Liver (tissue), 3 donors: ENCODE data around the gene ARHGAP10.

Experiments used
- EGR1 ChIP-seq, 2 donors: IDR thresholded peaks; 2 replicates each; pipeline ENCODE4 v1.6.1; 2016 to 2018; ENCODE audit warnings: antibody characterized with exemption in 2 of 2, low read depth in 2 of 2
- GABPA ChIP-seq, 2 donors: IDR thresholded peaks in 1 of 2; conservative IDR thresholded peaks in 1 of 2; 2 replicates each; pipeline ENCODE4 v1.6.1; 2016; ENCODE audit warnings: antibody characterized with exemption in 2 of 2, mild to moderate bottlenecking in 1 of 2, moderate library complexity in 1 of 2
- HNF4A ChIP-seq, 2 donors: conservative IDR thresholded peaks; 2 replicates each; pipeline ENCODE4 v1.6.1; 2016; ENCODE audit warnings: antibody characterized with exemption in 2 of 2, mild to moderate bottlenecking in 2 of 2
- JUND ChIP-seq, 2 donors: IDR thresholded peaks; 2 replicates each; pipeline ENCODE4 v1.6.1; 2016; ENCODE audit warnings: antibody characterized with exemption in 2 of 2
- RAD21 ChIP-seq, 2 donors: IDR thresholded peaks; 2 replicates each; pipeline ENCODE4 v1.6.1; 2016; ENCODE audit warnings: antibody characterized with exemption in 2 of 2, mild to moderate bottlenecking in 2 of 2
- TAF1 ChIP-seq: conservative IDR thresholded peaks from 2 replicates; pipeline ENCODE4 v1.6.1; 2016; ENCODE audit warnings: antibody characterized with exemption, mild to moderate bottlenecking
- YY1 ChIP-seq: IDR thresholded peaks from 2 replicates; pipeline ENCODE4 v1.6.1; 2016; ENCODE audit warnings: antibody characterized with exemption, mild to moderate bottlenecking
- TF ChIP-seq, protein P1 (sequence below): IDR thresholded peaks from 2 replicates; pipeline ENCODE4 v1.6.1; 2016; ENCODE audit warnings: antibody characterized with exemption
- TF ChIP-seq, protein P2 (sequence below): fragments of 150-350 bp; IDR thresholded peaks from 2 replicates; pipeline ENCODE4 v1.5.1; 2017; ENCODE audit warnings: improper control_type of control experiment, low read depth, low read length; ENCODE audit not compliant: missing input control
- TF ChIP-seq, protein P3 (sequence below): IDR thresholded peaks from 2 replicates; pipeline ENCODE4 v1.6.1; 2016; ENCODE audit warnings: antibody characterized with exemption, mild to moderate bottlenecking
- TF ChIP-seq, protein P4 (sequence below): IDR thresholded peaks from 2 replicates; pipeline ENCODE4 v1.6.1; 2016; ENCODE audit warnings: antibody characterized with exemption
- donor health status: healthy.
- donor health status: healthy.

DNA sequence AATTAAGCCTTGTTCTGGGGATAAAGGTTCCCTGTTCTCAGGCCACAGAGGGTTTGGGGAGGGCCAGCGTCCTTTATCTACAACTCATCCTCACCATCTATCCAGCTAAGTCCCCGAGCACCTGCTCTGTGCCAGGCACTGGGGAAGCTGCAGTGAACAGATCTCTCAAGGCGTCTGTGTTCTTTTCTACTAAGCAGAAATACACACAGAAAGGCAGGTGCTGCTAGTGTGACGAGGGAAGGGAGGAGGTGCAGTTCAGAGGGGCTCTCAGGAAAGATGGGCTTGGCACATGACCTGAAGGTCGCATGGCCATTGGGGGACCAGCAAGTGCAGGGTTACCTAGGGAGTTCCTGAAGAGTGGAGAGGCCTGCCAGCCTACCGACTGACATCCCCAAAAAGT is 358.1 kb downstream of the ARHGAP10 start:
- TF ChIP-seq, protein P1, sequence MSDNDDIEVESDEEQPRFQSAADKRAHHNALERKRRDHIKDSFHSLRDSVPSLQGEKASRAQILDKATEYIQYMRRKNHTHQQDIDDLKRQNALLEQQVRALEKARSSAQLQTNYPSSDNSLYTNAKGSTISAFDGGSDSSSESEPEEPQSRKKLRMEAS = no peak
- TF ChIP-seq, protein P2, sequence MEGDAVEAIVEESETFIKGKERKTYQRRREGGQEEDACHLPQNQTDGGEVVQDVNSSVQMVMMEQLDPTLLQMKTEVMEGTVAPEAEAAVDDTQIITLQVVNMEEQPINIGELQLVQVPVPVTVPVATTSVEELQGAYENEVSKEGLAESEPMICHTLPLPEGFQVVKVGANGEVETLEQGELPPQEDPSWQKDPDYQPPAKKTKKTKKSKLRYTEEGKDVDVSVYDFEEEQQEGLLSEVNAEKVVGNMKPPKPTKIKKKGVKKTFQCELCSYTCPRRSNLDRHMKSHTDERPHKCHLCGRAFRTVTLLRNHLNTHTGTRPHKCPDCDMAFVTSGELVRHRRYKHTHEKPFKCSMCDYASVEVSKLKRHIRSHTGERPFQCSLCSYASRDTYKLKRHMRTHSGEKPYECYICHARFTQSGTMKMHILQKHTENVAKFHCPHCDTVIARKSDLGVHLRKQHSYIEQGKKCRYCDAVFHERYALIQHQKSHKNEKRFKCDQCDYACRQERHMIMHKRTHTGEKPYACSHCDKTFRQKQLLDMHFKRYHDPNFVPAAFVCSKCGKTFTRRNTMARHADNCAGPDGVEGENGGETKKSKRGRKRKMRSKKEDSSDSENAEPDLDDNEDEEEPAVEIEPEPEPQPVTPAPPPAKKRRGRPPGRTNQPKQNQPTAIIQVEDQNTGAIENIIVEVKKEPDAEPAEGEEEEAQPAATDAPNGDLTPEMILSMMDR = no peak
- TF ChIP-seq, protein P3, sequence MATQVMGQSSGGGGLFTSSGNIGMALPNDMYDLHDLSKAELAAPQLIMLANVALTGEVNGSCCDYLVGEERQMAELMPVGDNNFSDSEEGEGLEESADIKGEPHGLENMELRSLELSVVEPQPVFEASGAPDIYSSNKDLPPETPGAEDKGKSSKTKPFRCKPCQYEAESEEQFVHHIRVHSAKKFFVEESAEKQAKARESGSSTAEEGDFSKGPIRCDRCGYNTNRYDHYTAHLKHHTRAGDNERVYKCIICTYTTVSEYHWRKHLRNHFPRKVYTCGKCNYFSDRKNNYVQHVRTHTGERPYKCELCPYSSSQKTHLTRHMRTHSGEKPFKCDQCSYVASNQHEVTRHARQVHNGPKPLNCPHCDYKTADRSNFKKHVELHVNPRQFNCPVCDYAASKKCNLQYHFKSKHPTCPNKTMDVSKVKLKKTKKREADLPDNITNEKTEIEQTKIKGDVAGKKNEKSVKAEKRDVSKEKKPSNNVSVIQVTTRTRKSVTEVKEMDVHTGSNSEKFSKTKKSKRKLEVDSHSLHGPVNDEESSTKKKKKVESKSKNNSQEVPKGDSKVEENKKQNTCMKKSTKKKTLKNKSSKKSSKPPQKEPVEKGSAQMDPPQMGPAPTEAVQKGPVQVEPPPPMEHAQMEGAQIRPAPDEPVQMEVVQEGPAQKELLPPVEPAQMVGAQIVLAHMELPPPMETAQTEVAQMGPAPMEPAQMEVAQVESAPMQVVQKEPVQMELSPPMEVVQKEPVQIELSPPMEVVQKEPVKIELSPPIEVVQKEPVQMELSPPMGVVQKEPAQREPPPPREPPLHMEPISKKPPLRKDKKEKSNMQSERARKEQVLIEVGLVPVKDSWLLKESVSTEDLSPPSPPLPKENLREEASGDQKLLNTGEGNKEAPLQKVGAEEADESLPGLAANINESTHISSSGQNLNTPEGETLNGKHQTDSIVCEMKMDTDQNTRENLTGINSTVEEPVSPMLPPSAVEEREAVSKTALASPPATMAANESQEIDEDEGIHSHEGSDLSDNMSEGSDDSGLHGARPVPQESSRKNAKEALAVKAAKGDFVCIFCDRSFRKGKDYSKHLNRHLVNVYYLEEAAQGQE = no peak
- TF ChIP-seq HNF4A (conservative IDR thresholded peaks at IDR 0.05) (no peak), RAD21 (IDR thresholded peaks at IDR 0.05) (no peak), YY1 (no peak), TAF1 (no peak), EGR1 (IDR thresholded peaks at IDR 0.05; ENCODE audit: low read depth in 2 of 2) (no peak), JUND (IDR thresholded peaks at IDR 0.05) (no peak), GABPA (IDR thresholded peaks at IDR 0.05 in 1 of 2, conservative IDR thresholded peaks at IDR 0.05 in 1 of 2) (no peak)
- TF ChIP-seq, protein P4, sequence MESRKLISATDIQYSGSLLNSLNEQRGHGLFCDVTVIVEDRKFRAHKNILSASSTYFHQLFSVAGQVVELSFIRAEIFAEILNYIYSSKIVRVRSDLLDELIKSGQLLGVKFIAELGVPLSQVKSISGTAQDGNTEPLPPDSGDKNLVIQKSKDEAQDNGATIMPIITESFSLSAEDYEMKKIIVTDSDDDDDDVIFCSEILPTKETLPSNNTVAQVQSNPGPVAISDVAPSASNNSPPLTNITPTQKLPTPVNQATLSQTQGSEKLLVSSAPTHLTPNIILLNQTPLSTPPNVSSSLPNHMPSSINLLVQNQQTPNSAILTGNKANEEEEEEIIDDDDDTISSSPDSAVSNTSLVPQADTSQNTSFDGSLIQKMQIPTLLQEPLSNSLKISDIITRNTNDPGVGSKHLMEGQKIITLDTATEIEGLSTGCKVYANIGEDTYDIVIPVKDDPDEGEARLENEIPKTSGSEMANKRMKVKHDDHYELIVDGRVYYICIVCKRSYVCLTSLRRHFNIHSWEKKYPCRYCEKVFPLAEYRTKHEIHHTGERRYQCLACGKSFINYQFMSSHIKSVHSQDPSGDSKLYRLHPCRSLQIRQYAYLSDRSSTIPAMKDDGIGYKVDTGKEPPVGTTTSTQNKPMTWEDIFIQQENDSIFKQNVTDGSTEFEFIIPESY = no peak
